HG02623 (cell line): ENCODE measurements around the gene IQCH.

Experiments
- ATAC-seq: cut with Tn5 transposase; IDR thresholded peaks from one replicate; pipeline ENCODE4 v1.9.1; 2021; ENCODE audit warnings: moderate library complexity; ENCODE audit not compliant: unreplicated experiment

IQCH gene

DNA sequence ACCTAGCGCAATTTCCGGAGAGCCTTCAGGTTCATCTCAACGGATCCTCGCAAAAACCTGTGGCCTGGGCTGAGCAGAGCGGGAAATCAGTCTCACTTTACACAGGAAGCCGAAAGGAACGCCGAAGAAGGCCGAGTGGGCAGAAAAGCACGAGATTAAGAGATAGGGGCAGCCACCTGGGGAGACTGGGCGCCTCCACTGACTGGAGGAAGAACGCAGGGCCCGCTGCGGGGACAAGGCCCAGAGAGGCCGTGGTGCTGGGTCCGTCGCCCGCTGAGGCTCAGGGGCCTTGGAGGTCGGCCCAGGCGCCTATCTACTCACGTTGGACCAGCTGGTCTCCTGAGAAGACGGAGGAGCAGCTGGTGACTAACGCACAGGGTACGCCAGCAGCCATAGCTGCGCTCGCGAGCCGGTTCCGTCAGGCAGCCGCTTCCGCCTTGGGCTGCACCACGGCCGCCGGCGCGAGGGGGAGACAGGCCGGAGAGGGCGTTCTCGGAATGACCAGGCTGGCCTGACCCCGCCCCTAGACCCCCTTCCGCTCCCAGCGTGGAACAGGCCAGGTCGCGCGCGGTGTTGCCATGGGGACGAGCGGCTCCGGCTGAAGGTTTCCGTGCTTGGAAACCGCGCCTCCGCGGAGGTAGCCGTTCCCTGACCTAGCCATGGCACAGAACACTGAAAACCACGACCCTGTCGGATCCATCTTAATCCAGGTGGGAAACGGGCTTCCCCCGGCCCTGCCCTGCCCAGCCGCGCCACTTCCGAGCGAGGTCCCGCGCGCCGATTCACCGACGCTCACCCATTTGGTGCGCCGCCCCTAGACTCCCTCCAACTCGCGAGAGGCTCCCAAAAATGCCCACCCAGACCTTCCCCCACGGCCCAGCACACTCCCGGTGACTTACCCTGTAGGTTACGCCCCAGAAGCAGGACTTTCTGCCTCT lies at the start of gene IQCH, which contains the start of gene AAGAB:
TSS of gene IQCH (plus strand) at position 549 of the 938 bp plus-strand sequence. CDS start at position 660, 111 bp downstream.
TSS of gene AAGAB (minus strand) at position 424 of the 938 bp plus-strand sequence. CDS start at position 394, 30 bp downstream.
- peak; percentile 90 for ATAC-seq

DNA sequence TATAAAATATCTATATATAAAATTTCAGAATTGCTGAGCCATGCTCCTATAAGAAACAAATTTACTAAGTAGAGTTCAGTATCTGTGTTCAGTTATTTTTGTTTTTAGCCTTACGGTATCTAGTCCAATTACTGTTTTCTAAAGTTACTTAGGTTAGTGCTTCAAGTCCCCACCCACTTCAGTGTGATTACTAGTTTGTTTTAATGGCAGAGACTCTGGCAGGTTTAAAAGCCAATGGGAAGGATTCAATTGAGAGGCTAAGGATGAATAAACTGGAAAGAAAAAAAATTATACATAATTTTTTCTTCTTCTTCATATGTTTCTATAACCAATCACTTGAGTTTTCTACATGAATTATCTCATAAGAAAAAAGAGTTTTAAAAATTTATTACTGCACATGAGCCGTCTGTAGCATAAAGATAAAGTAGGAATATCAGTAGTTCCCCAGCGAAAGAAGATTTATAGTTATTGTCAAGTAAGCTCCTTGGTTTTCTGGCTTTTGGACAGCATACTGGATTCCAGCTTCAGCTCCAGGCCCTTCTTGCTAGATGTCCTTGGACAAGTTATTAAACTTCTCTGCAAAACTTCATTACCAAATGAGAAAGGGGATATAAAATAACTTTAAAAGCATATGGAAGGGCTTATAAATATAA lies 46.9 kb upstream of the IQCH start:
- ATAC-seq, result no peak

GRCh38 chr15:67208396-67208795 lies 46.2 kb upstream of the IQCH start:
- no peak for ATAC-seq

GRCh38 chr15:67210555-67211168 lies 43.9 kb upstream of the IQCH start:
- ATAC-seq, result no peak

DNA sequence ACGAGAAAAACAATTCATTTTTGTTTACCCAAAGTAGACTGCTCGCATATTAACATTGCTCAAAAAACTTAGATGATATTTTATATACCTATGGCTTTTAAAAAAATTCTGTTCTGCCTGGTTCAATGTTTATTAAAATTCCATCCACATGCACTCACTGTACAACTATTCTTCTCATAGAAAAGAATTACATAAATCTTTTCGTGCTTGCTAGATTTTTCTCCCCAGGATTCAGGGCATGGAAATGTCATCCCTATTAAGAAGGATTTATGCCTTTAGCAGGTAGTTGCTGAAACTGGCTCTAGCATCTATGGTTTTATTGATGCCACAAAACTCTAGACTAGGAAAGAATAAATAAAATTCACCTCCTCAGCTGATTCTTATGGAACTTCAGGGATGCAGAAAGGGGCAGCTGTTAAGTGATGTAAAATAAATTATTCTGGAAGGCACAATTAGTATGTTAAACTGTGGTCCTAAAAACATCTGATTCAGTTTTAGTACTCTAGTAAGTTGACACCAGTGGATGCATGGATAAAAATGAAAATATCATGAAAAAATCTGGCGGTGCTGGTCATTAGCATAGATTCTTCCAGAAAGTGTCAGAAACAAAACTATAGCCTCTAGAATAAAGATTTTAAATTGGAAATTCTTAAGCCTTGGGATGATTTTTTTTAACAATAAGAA lies 41.8 kb upstream of the IQCH start:
- ATAC-seq, result no peak

GRCh38 chr15:67215102-67215501 lies 39.5 kb upstream of the IQCH start:
- ATAC-seq, result no peak

- no peak for ATAC-seq
Observed at GRCh38 chr15:67216859-67217258, 37.7 kb upstream of the IQCH start.

- no peak for ATAC-seq
Observed at GRCh38 chr15:67218428-67218827, 36.2 kb upstream of the IQCH start.

GRCh38 chr15:67219288-67219687 lies 35.3 kb upstream of the IQCH start:
- ATAC-seq, result no peak

DNA sequence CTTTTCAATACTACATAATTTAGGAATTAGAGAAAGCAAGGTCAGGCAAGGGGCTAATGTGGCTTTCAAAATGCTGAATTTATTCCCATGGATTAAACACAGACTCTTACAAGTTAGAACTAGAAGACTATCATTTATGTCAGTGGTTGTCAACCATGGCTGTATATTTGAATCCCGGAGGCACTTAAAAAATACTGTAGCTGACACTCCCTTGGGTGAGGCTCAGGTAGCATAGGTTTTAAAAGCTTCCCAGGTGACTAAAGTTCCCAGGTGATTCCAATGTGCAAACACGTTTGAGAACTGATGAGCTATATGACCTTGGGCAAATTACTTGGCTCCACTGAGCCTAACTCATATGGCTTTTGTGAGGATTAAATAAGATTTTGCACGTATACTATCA lies 29.7 kb upstream of the IQCH start:
- no peak for ATAC-seq

DNA sequence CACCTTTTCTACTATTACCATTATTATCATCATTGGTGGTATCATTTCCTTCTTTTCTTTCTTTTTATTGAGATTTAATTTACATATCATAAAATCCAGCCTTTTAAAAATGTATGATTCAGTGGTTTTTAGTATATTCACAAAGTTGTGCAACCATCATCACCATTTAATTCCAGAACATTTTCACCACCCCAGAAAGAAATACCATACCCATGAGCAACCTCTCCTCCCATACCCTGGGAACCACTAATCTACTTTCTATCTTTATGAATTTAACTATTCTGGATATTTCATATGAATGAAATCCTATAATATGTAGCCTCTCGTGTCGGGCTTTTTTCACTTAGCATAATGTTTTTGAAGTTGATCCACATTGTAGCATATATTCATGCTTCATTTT lies 29.2 kb upstream of the IQCH start:
- ATAC-seq, result no peak

DNA sequence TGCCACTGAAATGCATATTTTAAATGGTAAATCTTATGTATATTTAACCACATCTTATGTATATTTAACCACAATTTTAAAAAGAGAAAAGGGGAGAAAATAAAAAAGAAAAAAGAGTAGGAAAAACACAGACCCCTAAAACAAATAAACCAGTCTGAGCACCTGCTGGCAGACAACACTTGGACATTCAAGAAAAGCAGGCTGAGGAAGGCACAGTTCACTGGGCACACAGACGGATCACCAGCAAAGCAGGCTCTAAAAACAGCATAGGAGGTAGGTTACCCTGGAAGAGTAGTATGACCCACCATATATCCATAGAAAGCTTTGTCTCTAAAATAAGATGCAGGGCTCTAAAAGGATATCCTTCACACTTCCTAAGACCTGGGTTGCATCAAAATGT lies 27.2 kb upstream of the IQCH start:
- no peak for ATAC-seq

DNA sequence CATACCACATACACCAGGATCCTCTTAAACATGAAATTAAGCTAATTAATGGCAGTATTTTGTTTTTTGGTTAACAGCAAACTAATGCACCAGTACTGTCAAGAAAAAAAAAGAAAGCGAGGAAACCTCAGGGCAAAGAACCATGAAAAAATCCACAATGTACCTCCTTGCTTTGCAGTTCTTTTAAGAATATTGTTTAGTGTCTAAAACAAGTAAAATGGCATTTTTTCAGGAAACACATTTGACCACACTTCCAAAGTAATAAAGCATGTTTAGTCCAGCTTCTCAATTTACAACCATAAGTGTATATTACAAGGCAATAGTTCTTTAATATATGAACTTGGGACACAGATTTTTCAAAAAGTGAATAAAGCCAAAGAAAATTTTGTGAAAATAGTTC lies 26.7 kb upstream of the IQCH start:
- ATAC-seq, result no peak

GRCh38 chr15:67228286-67228685 lies 26.3 kb upstream of the IQCH start:
- no peak for ATAC-seq

- ATAC-seq, result no peak
Observed at GRCh38 chr15:67230504-67230903, 24.1 kb upstream of the IQCH start.

- no peak for ATAC-seq
Observed at GRCh38 chr15:67232591-67232990, 22.0 kb upstream of the IQCH start.

GRCh38 chr15:67240235-67241131 lies 14.1 kb upstream of the IQCH start:
- ATAC-seq, result no peak

DNA sequence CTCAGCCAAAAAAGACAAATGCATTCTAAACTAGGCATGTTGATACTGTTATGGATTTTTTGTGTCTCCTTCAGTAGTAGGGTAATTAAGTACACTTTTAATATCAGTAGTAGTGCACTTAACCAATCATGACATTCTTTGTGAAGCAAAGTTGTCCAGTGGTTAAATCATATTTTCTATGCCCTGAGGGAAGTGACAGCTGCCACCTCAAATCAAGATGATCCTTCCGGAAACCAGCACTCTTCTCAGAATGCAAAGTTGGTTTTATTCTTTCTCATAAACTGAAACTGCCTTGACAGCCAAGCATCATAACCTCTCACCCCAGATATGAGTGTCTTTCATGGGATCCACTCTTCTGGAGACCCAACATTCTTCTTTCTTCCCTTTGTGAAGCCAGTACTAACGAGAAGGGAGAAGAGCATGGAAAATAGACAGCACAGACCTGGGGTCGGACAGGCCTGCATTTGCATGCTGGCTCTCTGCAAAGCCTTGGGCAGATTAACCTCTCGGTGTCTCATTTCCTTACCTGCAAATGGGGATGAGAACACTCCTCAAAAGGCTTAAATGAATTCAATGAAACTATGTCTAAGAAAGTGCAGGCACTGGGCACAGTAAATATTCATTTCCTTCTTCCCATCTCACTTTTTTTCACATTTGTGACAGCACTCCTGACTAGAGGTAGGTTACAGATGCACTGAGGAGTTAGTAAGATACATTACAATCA lies 13.3 kb upstream of the IQCH start:
- ATAC-seq, result no peak

DNA sequence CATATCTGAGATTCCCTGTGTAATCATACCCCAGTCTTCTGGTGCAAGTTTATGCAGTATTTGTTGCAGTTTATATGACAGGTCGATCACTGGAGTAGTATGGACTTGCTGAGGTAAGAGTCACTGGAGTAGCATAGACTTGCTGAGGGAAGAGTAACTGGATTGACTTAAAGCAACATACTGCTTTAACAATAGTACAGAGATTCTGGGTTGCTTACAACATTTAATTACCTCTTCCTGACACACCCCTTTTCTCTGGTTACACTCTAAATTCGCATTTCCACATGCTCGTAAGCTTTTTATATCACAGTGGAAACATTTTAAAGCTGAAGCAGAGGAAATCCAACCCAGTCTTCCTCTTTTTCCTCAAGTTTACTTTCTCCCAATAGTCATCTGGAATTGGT lies 11.9 kb upstream of the IQCH start:
- no peak for ATAC-seq
